ENCODE data around the gene MOGAT1. TPM values are rescaled to one million over a fixed set of nuclear protein-coding genes. Genes with fewer than 3 reads are reported as not detected.

MOGAT1 gene
- total and polyA plus RNA-seq, 2 of the 13 experiments (the other 11 are each of a cell fraction or from before 2014, with no cell fraction given), result 0.98 to 4.3 TPM

DNA sequence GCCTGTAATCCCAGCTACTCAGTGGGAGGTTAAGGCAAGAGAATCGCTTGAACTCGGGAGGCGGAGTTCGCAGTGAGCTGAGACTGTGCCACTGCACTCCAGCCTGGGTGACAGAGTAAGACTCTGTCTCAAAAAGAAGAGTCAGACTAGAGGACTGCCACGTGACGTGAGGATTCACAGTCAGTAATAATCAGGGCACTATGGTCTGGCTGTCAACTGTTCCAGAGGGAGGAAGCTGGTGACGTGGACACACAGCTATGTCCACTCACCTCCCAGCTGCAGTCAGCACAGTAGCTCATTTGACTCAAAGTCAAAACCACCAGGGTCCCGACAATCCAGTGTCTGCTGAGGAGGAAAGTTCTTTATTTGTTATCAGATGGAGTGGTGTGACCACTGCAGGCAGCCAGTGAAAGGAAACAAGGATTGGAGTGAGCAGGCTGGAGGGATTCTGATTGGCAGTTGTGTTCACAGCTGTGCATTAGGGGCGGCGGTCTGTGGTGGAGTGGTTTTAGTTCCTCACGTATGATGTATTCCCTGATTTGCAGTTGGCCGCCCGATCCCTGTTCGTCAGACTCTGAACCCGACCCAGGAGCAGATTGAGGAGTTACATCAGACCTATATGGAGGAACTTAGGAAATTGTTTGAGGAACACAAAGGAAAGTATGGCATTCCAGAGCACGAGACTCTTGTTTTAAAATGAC, 37.9 kb downstream of the MOGAT1 start (continued):
- TF ChIP-seq, protein P1, sequence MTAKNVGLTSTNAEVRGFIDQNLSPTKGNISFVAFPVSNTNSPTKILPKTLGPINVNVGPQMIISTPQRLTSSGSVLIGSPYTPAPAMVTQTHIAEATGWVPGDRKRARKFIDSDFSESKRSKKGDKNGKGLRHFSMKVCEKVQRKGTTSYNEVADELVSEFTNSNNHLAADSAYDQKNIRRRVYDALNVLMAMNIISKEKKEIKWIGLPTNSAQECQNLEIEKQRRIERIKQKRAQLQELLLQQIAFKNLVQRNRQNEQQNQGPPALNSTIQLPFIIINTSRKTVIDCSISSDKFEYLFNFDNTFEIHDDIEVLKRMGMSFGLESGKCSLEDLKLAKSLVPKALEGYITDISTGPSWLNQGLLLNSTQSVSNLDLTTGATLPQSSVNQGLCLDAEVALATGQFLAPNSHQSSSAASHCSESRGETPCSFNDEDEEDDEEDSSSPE (CRISPR knock-in tag; IDR thresholded peaks at IDR 0.05), result no peak
- no peak; the same call in 1 of the 2 replicates for TF ChIP-seq ETV6 (CRISPR knock-in tag; conservative IDR thresholded peaks at IDR 0.05)
- TF ChIP-seq, protein P2, sequence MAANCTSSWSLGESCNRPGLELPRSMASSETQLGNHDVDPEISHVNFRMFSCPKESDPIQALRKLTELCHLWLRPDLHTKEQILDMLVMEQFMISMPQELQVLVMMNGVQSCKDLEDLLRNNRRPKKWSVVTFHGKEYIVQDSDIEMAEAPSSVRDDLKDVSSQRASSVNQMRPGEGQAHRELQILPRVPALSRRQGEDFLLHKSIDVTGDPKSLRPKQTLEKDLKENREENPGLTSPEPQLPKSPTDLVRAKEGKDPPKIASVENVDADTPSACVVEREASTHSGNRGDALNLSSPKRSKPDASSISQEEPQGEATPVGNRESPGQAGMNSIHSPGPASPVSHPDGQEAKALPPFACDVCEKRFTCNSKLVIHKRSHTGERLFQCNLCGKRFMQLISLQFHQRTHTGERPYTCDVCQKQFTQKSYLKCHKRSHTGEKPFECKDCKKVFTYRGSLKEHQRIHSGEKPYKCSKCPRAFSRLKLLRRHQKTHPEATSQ (CRISPR knock-in tag; IDR thresholded peaks at IDR 0.05; ENCODE audit: borderline replicate concordance), result peak; percentile 66; the same call in 1 of the 2 replicates
- peak; percentile 91 for TF ChIP-seq ZNF781 (CRISPR knock-in tag; IDR thresholded peaks at IDR 0.05; ENCODE audit: borderline replicate concordance, not compliant biosample characterization)
- peak; percentile 85 for TF ChIP-seq ZNF598 (CRISPR knock-in tag; IDR thresholded peaks at IDR 0.05; ENCODE audit: borderline replicate concordance)
- TF ChIP-seq ZNF614 (CRISPR knock-in tag; IDR thresholded peaks at IDR 0.05; ENCODE audit: borderline replicate concordance), result peak; percentile 96
- TF ChIP-seq, protein P3, sequence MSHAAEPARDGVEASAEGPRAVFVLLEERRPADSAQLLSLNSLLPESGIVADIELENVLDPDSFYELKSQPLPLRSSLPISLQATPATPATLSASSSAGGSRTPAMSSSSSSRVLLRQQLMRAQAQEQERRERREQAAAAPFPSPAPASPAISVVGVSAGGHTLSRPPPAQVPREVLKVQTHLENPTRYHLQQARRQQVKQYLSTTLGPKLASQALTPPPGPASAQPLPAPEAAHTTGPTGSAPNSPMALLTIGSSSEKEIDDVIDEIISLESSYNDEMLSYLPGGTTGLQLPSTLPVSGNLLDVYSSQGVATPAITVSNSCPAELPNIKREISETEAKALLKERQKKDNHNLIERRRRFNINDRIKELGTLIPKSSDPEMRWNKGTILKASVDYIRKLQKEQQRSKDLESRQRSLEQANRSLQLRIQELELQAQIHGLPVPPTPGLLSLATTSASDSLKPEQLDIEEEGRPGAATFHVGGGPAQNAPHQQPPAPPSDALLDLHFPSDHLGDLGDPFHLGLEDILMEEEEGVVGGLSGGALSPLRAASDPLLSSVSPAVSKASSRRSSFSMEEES (CRISPR knock-in tag; IDR thresholded peaks at IDR 0.05), result peak; percentile 95
- TF ChIP-seq DR1 (CRISPR knock-in tag; IDR thresholded peaks at IDR 0.05), result peak; percentile 80; the same call in 1 of the 2 replicates
- TF ChIP-seq, protein P4, sequence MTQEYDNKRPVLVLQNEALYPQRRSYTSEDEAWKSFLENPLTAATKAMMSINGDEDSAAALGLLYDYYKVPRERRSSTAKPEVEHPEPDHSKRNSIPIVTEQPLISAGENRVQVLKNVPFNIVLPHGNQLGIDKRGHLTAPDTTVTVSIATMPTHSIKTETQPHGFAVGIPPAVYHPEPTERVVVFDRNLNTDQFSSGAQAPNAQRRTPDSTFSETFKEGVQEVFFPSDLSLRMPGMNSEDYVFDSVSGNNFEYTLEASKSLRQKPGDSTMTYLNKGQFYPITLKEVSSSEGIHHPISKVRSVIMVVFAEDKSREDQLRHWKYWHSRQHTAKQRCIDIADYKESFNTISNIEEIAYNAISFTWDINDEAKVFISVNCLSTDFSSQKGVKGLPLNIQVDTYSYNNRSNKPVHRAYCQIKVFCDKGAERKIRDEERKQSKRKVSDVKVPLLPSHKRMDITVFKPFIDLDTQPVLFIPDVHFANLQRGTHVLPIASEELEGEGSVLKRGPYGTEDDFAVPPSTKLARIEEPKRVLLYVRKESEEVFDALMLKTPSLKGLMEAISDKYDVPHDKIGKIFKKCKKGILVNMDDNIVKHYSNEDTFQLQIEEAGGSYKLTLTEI (CRISPR knock-in tag; conservative IDR thresholded peaks at IDR 0.05), result no peak
- TF ChIP-seq, protein P5, sequence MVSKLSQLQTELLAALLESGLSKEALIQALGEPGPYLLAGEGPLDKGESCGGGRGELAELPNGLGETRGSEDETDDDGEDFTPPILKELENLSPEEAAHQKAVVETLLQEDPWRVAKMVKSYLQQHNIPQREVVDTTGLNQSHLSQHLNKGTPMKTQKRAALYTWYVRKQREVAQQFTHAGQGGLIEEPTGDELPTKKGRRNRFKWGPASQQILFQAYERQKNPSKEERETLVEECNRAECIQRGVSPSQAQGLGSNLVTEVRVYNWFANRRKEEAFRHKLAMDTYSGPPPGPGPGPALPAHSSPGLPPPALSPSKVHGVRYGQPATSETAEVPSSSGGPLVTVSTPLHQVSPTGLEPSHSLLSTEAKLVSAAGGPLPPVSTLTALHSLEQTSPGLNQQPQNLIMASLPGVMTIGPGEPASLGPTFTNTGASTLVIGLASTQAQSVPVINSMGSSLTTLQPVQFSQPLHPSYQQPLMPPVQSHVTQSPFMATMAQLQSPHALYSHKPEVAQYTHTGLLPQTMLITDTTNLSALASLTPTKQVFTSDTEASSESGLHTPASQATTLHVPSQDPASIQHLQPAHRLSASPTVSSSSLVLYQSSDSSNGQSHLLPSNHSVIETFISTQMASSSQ (IDR thresholded peaks at IDR 0.05; ENCODE audit: low read depth), result 0 out of 2 replicates have a peak, but pooled peaks have one; percentile 40
- TF ChIP-seq, protein P5 (CRISPR knock-in tag; IDR thresholded peaks at IDR 0.05; ENCODE audit: borderline replicate concordance), result peak; percentile 74; the same call in 1 of the 2 replicates
- no peak for TF ChIP-seq CHD2 (IDR thresholded peaks at IDR 0.05; ENCODE audit: low read depth, low read length)
- no peak for TF ChIP-seq HMGA1 (CRISPR knock-in tag; conservative IDR thresholded peaks at IDR 0.05)
- TF ChIP-seq JUND (CRISPR knock-in tag; IDR thresholded peaks at IDR 0.05), result peak; percentile 92

All from HepG2 (cell line).